ENCODE results near the gene TBL3. TPM values are rescaled to one million over a fixed set of nuclear protein-coding genes. Genes with fewer than 3 reads are reported as not detected.

Gene TBL3
- total and polyA plus RNA-seq, 9 of the 15 experiments (the other 6 are each of a cell fraction or from before 2014, with no cell fraction given): 0.97 to 117 (median 24.5) TPM

GRCh38 chr16:1960665-1961630 is 10.9 kb upstream of the TBL3 start (continued):
- TF ChIP-seq, protein P1, sequence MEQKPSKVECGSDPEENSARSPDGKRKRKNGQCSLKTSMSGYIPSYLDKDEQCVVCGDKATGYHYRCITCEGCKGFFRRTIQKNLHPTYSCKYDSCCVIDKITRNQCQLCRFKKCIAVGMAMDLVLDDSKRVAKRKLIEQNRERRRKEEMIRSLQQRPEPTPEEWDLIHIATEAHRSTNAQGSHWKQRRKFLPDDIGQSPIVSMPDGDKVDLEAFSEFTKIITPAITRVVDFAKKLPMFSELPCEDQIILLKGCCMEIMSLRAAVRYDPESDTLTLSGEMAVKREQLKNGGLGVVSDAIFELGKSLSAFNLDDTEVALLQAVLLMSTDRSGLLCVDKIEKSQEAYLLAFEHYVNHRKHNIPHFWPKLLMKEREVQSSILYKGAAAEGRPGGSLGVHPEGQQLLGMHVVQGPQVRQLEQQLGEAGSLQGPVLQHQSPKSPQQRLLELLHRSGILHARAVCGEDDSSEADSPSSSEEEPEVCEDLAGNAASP (IDR thresholded peaks at IDR 0.05): no peak
- TF ChIP-seq NCOA4 (IDR thresholded peaks at IDR 0.05; ENCODE audit: partially characterized antibody) (no peak), ZNF507 (tag; conservative IDR thresholded peaks at IDR 0.05) (no peak), KLF16 (IDR thresholded peaks at IDR 0.05) (no peak), TRIM24 (IDR thresholded peaks at IDR 0.05) (no peak), POU5F1 (IDR thresholded peaks at IDR 0.05; ENCODE audit: borderline replicate concordance, low read depth, low read length, partially characterized antibody) (no peak), TAF15 (IDR thresholded peaks at IDR 0.05; ENCODE audit: low read depth, low read length) (no peak), ELK1 (CRISPR knock-in tag; IDR thresholded peaks at IDR 0.05) (no peak), MYC (IDR thresholded peaks at IDR 0.05; ENCODE audit: low read depth, low read length) (no peak; the same call in 1 of the 2 replicates), MYC (CRISPR knock-in tag; IDR thresholded peaks at IDR 0.05; ENCODE audit: borderline replicate concordance, low read depth) (peak; percentile 63; the same call in 1 of the 2 replicates), HCFC1 (IDR thresholded peaks at IDR 0.05; ENCODE audit: low read depth, low read length) (no peak), PRPF4 (IDR thresholded peaks at IDR 0.05; ENCODE audit: insufficient read depth, low read depth, low read length, poor library complexity, severe bottlenecking) (no peak), FOS (IDR thresholded peaks at IDR 0.05; ENCODE audit: extremely low read depth, insufficient read length) (no peak), ZNF511 (CRISPR knock-in tag; IDR thresholded peaks at IDR 0.05) (no peak), ZNF224 (CRISPR knock-in tag; IDR thresholded peaks at IDR 0.05) (no peak), XRCC5 (IDR thresholded peaks at IDR 0.05; ENCODE audit: low read depth, low read length) (peak; percentile 60; the same call in 1 of the 2 replicates), BRF1 (IDR thresholded peaks at IDR 0.05; ENCODE audit: borderline replicate concordance, extremely low read depth, insufficient read length) (no peak), ZNF324 (CRISPR knock-in tag; IDR thresholded peaks at IDR 0.05) (no peak)
- TF ChIP-seq, protein P2, sequence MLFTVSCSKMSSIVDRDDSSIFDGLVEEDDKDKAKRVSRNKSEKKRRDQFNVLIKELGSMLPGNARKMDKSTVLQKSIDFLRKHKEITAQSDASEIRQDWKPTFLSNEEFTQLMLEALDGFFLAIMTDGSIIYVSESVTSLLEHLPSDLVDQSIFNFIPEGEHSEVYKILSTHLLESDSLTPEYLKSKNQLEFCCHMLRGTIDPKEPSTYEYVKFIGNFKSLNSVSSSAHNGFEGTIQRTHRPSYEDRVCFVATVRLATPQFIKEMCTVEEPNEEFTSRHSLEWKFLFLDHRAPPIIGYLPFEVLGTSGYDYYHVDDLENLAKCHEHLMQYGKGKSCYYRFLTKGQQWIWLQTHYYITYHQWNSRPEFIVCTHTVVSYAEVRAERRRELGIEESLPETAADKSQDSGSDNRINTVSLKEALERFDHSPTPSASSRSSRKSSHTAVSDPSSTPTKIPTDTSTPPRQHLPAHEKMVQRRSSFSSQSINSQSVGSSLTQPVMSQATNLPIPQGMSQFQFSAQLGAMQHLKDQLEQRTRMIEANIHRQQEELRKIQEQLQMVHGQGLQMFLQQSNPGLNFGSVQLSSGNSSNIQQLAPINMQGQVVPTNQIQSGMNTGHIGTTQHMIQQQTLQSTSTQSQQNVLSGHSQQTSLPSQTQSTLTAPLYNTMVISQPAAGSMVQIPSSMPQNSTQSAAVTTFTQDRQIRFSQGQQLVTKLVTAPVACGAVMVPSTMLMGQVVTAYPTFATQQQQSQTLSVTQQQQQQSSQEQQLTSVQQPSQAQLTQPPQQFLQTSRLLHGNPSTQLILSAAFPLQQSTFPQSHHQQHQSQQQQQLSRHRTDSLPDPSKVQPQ (CRISPR knock-in tag; IDR thresholded peaks at IDR 0.05; ENCODE audit: borderline replicate concordance): no peak
- TF ChIP-seq, protein P3, sequence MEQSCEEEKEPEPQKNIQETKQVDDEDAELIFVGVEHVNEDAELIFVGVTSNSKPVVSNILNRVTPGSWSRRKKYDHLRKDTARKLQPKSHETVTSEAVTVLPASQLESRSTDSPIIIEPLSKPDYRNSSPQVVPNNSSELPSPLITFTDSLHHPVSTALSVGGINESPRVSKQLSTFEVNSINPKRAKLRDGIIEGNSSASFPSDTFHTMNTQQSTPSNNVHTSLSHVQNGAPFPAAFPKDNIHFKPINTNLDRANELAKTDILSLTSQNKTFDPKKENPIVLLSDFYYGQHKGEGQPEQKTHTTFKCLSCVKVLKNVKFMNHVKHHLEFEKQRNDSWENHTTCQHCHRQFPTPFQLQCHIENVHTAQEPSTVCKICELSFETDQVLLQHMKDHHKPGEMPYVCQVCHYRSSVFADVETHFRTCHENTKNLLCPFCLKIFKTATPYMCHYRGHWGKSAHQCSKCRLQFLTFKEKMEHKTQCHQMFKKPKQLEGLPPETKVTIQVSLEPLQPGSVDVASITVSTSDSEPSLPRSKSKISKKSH (CRISPR knock-in tag; IDR thresholded peaks at IDR 0.05): no peak
